HG03025 (cell line): Measurements from ENCODE around the gene FNDC11.

Experiments used
- ATAC-seq: cut with Tn5 transposase; IDR thresholded peaks from one replicate; pipeline ENCODE4 v1.9.1; 2021; ENCODE audit warnings: mild to moderate bottlenecking, moderate library complexity; ENCODE audit not compliant: unreplicated experiment, low FRiP score

The FNDC11 gene

GRCh38 chr20:63577317-63577894 lies 23.4 kb downstream of the FNDC11 start:
- no peak for ATAC-seq

GRCh38 chr20:63578224-63579016 lies 24.5 kb downstream of the FNDC11 start:
- no peak for ATAC-seq

GRCh38 chr20:63579017-63579694 lies 25.2 kb downstream of the FNDC11 start:
- no peak for ATAC-seq

- ATAC-seq: no peak
These were observed 27.0 kb downstream of the FNDC11 start for GRCh38 chr20:63580796-63581461.

GRCh38 chr20:63582382-63583063 lies 28.6 kb downstream of the FNDC11 start:
- ATAC-seq: no peak

- no peak for ATAC-seq
These were observed 31.9 kb downstream of the FNDC11 start for GRCh38 chr20:63585616-63586565.

GRCh38 chr20:63586797-63587196 lies 32.8 kb downstream of the FNDC11 start:
- ATAC-seq: no peak

GRCh38 chr20:63587256-63587655 lies 33.3 kb downstream of the FNDC11 start:
- no peak for ATAC-seq

GRCh38 chr20:63587776-63588591 lies 34.0 kb downstream of the FNDC11 start:
- no peak for ATAC-seq

- ATAC-seq: no peak
These were observed 34.7 kb downstream of the FNDC11 start for GRCh38 chr20:63588641-63589041.

- no peak for ATAC-seq
These were observed 35.6 kb downstream of the FNDC11 start for GRCh38 chr20:63589261-63590217.

- no peak for ATAC-seq
These were observed 36.5 kb downstream of the FNDC11 start for GRCh38 chr20:63590218-63591146.

GRCh38 chr20:63591147-63591533 lies 37.2 kb downstream of the FNDC11 start:
- no peak for ATAC-seq

GRCh38 chr20:63591786-63592355 lies 37.9 kb downstream of the FNDC11 start:
- ATAC-seq: no peak

GRCh38 chr20:63592661-63593060 lies 38.7 kb downstream of the FNDC11 start:
- ATAC-seq: no peak

- no peak for ATAC-seq
These were observed 40.1 kb downstream of the FNDC11 start for GRCh38 chr20:63594043-63594561.
